ENCODE measurements around the gene SLC12A2.

Gene SLC12A2

GRCh38 chr5:128097224-128097623, 13.7 kb downstream of the SLC12A2 start:
- no peak for DNase-seq (ENCODE audit: low spot score)

- no peak for DNase-seq (ENCODE audit: low spot score)
Observed at GRCh38 chr5:128097781-128098180, 14.2 kb downstream of the SLC12A2 start.

DNA sequence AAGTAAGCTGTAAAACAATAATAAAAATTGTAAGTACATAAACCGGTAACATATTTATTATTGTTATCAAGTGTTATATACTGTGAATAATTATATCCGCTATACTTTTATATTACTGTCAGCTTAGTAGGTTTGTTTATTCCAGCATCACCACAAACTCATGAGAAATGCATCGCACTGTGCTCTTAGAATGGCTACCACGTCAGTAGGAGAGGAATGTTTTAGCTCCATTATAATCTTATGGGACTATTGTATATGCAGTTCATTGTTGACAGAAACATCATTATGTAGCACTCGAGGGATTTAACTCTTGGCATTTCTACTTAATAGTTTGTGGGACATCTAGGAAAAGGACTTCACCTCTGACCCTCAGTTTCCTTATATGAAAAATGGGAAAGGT, 16.4 kb downstream of the SLC12A2 start:
- DNase-seq (ENCODE audit: low spot score): no peak

DNA sequence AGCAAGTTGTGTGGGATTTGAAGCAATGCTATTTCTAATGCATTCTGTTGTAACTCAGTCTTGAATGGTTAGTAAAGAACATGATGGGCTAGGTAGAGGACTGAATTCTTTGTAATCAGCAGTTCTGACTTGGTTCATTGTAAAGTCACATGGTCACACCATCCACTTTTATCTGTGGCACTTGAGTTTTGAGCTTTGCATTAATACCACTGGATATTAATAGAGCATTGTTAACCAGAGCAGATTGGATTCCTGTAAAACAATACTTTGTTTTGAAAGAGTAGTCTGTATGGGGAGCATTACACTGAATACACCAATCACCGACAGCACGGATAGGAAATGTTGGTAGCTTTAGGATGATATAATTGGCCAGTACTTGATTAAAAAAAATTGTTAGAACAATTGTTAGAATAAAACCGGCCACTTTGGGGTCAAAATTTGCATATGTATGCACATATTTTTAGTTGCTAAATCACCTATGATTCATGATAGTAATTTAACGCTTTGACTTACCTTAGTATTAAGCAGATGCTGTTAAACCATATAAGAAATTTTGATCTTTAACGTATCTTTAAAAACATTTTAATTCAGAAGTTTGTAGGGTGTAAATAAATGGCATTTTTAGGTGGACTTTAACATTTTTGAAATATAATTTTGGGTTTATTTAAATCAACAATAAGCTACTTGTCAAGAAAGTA, 17.4 kb downstream of the SLC12A2 start:
- no peak for DNase-seq (ENCODE audit: low spot score)

DNA sequence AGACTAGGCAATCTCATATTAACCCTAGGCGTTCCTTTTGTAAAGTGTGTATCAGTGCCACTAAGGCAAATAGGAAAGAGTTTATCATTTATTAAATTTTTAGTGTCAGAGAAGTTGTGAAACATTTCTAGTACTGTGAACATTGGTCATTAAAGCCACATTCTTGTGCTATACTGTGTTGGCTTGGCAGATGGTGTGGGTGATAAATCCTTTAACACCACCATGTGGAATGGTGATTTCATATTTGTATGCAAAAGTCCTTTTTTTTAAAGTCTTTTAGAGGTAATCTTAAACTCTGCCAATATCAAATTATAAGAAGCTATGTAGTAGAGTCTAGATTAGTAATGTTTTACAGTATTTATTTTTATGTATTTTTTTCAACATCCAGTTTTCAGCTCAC, 18.1 kb downstream of the SLC12A2 start:
- DNase-seq (ENCODE audit: low spot score): no peak

DNA sequence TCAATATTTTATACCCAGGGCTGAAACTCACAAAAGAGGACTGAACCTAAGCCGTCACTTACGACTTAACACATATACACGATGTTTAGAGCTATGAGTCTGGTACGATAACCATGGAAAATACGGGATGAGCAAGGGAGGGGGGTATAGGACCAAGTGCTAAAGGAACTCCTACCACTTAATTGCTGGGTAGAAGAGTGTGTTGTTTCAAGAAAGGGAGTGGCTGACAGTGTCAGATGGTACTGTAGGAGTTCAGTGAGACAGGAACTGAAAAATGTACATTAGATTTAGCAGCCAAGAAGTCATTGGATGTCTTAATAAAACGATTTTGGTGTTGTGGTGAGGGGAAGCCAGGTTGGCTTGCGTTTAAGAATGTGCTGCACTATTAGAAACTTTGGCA, 21.6 kb downstream of the SLC12A2 start:
- DNase-seq (ENCODE audit: low spot score): no peak

DNA sequence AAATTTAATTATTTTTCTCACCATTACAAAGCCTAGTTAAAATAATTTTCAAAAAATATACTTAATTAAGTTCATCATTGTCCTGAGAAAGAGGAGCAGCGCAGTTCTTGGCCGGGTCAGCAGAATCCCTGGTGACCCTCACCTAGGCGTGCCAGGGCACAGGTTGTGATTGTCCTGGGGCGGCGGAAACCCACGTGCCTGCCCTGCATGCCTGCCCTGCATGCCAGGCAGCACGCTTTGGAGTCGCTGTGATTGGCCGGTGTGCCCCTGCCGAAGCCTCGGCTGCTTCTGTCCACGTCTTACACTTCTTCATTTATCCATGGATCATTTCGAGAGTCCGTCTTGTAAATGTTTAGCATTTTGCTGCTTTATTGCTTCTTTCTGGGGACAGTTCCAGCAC, 25.6 kb downstream of the SLC12A2 start:
- no peak for DNase-seq (ENCODE audit: low spot score)

DNA sequence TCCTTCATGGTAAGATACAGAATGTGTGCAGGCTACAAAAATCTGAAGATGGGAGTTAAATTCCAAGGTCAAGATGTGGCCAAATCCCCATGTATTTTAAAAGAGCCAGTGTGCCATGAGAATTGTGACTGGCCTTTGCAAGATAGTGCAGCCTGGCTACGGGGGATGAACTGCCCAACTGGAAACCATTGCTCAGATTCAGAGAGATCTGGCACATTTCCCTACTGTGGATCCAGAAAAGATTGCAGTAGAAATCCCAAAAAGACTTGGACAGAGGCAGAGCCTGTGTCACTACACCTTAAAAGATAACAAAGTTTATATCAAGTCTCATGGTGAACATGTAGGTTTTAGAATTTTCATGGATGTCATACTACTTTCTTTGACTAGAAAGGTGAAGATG, 26.2 kb downstream of the SLC12A2 start:
- no peak for DNase-seq (ENCODE audit: low spot score)

DNA sequence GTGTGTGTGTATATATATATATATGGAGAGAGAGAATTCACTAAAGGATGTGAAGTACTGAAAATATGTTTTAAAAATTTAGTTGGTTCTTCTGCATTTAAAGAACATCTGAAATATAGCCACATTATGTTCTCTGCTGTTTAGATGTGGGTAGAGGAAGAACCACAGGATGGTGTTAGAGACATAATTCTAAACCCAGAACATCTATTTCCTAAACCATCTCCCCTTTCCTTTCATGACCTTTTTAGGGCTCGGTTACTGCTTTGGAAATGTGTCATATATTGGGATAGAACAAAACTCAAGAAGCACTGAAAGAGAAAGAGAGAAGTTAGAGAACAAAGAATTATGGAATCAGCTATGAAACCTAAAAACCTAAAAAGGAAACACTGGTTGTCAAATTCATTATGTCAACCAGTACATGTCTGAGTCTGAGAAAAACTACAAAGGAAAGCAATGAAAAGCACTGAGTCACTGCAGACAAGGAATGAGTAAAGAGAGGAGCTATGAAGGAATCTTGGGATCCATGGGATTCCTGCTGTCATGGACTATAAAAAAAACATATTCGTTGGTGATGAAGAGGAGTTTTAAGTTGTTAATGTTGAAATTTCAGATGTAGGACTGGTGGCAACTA, 28.4 kb downstream of the SLC12A2 start:
- no peak for DNase-seq (ENCODE audit: low spot score)

DNA sequence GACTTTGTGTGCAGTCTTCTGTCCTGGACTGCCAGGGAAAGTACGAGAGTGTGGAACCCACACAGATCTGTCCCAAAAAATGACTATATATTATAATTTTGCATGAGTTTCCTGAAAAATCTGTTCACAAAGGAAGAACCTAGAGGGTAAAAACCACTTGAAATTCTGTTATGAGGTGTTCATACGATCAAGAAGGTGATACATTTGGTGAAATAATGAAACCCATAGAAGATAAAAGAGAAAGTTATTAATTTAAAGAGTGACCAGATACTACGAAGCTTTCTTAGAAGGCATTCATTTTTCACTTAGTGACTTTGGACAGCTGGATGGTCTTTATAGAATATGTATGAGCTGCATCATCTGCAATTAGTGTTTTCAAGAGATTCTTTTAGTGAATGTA, 32.9 kb downstream of the SLC12A2 start:
- DNase-seq (ENCODE audit: low spot score): no peak

DNA sequence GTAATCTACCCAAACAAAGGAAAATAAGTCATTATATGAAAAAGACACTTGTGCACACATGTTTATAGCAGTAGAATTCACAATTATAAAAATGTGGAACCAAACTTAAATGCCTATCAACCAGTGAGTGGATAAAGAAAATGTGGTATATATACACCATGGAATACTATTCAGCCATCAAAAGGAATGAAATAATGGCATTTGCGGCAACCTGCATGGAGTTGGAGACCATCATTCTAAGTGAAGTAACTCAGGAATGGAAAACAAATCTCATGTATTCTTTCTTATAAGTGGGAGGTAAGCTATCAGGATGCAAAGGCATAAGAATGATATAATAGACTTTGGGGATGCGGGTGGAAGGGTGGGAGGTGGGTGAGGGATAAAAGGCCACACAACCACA, 34.6 kb downstream of the SLC12A2 start:
- no peak for DNase-seq (ENCODE audit: low spot score)

- no peak for DNase-seq (ENCODE audit: low spot score)
Observed at GRCh38 chr5:128121651-128122050, 38.1 kb downstream of the SLC12A2 start.

GRCh38 chr5:128123936-128124335, 40.4 kb downstream of the SLC12A2 start:
- DNase-seq (ENCODE audit: low spot score): no peak

DNA sequence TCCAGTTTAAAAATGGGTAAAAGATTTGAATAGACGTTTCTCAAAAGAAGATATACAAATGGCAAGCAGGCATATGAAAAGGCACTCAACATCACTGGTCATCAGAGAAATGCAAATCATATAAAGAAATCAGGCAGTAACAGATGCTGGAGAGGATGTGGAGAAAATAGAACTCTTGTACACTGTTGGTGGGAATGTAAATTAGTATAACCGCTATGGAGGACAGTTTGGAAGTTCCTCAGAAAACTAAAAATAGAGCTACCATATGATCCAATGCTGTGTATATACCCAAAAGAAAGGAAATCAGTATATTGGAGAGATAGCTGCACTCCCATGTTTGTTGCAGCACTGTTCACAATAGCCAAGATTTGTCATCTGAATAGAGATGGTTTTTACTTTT, 42.7 kb downstream of the SLC12A2 start:
- DNase-seq (ENCODE audit: low spot score): no peak

DNA sequence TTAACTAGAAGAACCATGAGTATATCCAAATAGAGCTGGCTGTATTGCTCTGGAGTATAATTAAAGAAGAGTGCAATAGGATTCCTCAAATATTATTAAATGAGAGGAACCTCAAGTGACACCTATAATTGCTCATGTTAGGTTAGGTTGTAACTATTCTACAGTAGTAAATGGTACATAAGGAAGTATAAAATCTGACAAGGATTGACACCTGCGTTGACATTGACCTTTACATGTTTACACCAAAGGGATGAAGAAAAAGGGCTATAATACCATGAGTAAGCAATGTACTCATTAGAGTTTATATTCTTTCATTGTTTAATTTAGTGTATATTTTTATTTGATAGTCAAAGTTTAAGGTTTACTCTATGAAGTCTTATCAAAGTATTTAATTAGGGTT, 48.9 kb downstream of the SLC12A2 start:
- no peak for DNase-seq (ENCODE audit: low spot score)

DNA sequence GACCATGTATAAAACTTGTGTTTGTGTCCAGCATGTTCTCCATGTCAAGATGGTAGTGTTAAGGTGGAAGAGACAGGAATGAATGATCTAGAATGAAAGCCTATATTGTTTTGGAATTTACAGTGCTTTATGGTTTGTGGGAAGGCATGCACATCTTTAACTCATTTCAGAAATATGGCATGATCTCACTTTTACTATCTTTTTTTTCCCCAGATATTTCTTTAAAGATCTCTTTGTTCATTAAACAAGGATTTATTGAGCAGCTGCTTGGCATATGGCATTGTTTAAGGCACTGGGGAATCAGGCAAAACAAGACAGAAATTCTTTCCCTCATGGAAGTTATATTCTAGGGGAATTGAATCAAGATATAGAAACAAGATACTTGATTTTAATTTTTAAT, 51.7 kb downstream of the SLC12A2 start:
- DNase-seq (ENCODE audit: low spot score): no peak

DNA sequence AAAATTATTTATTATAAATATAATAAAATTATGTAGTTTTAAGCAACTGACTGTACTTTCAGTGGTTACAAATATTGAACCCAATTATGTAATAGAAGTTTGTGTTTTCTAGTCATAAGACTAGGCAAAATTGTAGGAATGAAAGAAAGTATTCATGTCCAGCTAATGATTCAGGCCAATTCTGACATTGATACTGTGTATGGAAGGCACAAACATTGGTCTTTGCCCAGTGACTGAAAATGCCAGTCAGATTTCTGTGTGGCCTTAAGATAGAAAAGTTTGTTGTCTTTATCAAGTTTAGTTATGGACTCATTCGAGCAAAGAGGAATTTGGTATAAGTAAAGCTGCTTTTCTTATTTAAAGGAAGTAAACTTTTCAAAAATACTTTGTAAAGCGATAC, 60.3 kb downstream of the SLC12A2 start:
- DNase-seq (ENCODE audit: low spot score): no peak

- no peak for DNase-seq (ENCODE audit: low spot score)
Observed at GRCh38 chr5:128144491-128144890, 60.9 kb downstream of the SLC12A2 start.

DNA sequence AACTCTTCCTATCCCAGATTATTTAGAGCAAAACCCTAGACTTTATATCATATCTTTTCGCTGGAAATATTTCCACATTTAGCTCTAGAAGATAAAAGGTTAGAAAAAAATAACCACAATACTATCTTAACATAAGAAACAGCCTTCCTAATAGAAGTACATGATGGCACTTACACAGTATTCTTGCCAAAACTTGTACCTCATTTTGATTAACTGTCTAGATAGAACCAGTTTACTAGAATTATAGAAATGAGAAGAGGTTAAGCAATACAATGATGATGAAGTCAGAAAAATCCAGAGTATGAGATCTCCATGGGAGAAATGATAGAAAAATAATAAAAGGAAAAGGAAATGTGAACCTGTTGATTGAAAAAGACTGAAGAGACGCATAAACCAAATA, 63.1 kb downstream of the SLC12A2 start:
- no peak for DNase-seq (ENCODE audit: low spot score)

GRCh38 chr5:128154943-128155342, 71.4 kb downstream of the SLC12A2 start:
- DNase-seq (ENCODE audit: low spot score): no peak

DNA sequence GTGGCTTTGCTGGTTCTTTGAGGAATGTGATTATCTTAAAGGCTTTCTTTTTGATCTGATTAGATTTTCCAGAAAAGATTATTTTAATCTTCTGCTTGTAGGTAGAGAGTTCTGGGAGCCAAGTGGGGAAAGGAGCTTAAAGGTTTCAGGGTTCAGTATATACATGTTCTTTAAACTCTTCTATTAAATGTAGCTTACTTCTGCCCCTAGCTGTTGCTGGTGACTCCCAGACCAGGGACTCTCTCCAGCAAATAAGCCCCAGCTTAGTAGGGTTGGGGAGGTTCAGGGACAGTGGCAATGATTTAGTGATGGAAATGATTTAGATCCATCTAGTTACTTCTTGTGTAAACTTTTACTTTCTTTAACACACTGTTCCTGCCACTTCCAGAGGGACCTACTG, 72.2 kb downstream of the SLC12A2 start:
- no peak for DNase-seq (ENCODE audit: low spot score)

GRCh38 chr5:128156521-128156920, 73.0 kb downstream of the SLC12A2 start:
- DNase-seq (ENCODE audit: low spot score): no peak

DNA sequence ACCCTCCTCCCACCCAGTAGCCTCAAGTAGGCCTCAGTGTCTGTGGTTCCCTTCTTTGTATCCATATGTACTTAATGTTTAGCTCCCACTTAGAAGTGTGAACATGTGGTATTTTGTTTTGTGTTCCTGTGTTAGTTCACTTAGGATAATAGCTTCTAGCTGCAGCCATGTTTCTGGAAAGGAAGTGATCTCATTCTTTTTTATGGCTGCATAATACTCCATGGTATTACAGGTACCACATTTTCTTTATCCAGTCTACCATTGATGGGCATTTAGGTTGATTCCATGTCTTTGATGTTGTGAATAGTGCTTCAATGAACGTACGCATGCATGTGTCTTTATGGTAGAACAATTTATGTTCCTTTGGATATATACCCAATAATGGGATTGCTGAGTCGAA, 74.8 kb downstream of the SLC12A2 start:
- no peak for DNase-seq (ENCODE audit: low spot score)

- no peak for DNase-seq (ENCODE audit: low spot score)
Observed at GRCh38 chr5:128163991-128164390, 80.4 kb downstream of the SLC12A2 start.
